Left lung (tissue), 10 donors: ENCODE results near the gene CD6. TPM values are rescaled to one million over a fixed set of nuclear protein-coding genes. Genes with fewer than 3 reads are reported as not detected.

Experiments used
- ATAC-seq: fragments of 200-7000 bp; cut with Tn5 transposase; one replicate; pipeline ENCODE4 v1.9.1; 2020; ENCODE audit warnings: moderate library complexity
- DNase-seq, 4 donors: peaks; one replicate each; pipeline ENCODE4 v3.0.0-alpha.2; 2013 to 2020
- H3K27ac ChIP-seq, 2 donors: fragments of 200-600 bp; sonication (generic) in 1 of 2; one replicate each; pipeline versions ENCODE4 v1.5.0 to v1.8.0; 2020 to 2021
- H3K27me3 ChIP-seq, 2 donors: fragments of 200-600 bp; sonication (generic) in 1 of 2; one replicate each; pipeline versions ENCODE4 v1.5.0 to v1.8.0; 2020 to 2021
- H3K36me3 ChIP-seq, 2 donors: fragments of 200-600 bp; sonication (generic) in 1 of 2; one replicate each; pipeline versions ENCODE4 v1.5.0 to v1.8.0; 2020 to 2021
- H3K4me1 ChIP-seq, 2 donors: fragments of 200-600 bp; one replicate each; pipeline ENCODE4 v1.8.0; 2021
- H3K4me3 ChIP-seq, 2 donors: fragments of 200-600 bp; sonication (generic) in 1 of 2; one replicate each; pipeline versions ENCODE4 v1.5.0 to v1.8.0; 2020 to 2021; ENCODE audit warnings: mild to moderate bottlenecking in 1 of 2
- H3K9me3 ChIP-seq, 2 donors: fragments of 200-600 bp; sonication (generic) in 1 of 2; one replicate each; pipeline versions ENCODE4 v1.5.0 to v1.8.0; 2020 to 2021
- intact Hi-C, 2 donors: fragments of 100-400 bp; cut with DNase I; formaldehyde crosslinking; loops; one replicate each; pipeline versions ENCODE4 v1.11.2 to v1.14.2; 2022
- polyA plus RNA-seq, 6 donors: library from polyadenylated mRNA; unstranded; fragments of 120-200 nt; gene quantifications; one replicate each; pipeline ENCODE4 v1.2.1, GENCODE V29; 2013; ENCODE audit not compliant: insufficient read length in 6 of 6
- total RNA-seq, 2 donors: library from RNA; stranded (reverse); fragmentation: NEBNext Ultra II Directional; extraction: Animal tissue kit (Norgen Biotek cat#: 25700); gene quantifications; one replicate each; pipeline ENCODE4 v1.2.1, GENCODE V29; 2021
- TF ChIP-seq, protein P1 (sequence below), 2 donors: fragments of 200-600 bp; sonication (generic) in 1 of 2; IDR thresholded peaks; one replicate each; pipeline versions ENCODE4 v1.5.0 to v1.8.0; 2021; ENCODE audit warnings: antibody characterized with exemption in 2 of 2
- donor health status: DM: no; HTN: yes; CAD: no.
- donor health status: DM: no; HTN: no; CAD: no.

Gene CD6
- total and polyA plus RNA-seq, 8 donors: 0.66 to 6.3 (median 1.7) TPM

DNA sequence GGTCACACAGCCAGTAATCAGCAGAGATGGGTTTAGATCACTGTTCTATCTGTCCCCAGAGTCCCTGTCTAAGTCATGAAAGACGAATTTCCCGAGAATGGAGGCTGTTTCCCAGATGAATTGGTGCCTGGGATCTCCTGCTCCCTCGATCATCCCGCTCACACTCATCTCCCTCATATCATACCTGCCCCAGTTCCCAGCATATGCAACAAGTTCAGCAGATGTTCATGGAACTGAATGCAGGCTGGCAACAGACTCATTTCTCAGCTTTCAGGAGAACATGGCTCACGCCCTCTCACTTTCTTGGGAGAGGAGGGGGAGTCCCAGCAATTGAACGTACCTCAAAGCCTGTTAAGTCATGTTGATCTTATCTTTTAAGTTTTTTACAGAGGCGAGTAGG, 22.1 kb downstream of the CD6 start:
- peaks cover 0 to 49% of the 10 kb centered on the region in 2 donors for H3K27me3 ChIP-seq
- no peaks in the 10 kb centered on the region for H3K36me3 ChIP-seq
- peaks cover 0 to 17% of the 10 kb centered on the region in 2 donors for H3K4me1 ChIP-seq
- intact Hi-C loops: no loop called here
- ATAC-seq (no peak), DNase-seq (no peak)
- H3K4me3 ChIP-seq: no peak overlapping the region
- TF ChIP-seq, protein P1, sequence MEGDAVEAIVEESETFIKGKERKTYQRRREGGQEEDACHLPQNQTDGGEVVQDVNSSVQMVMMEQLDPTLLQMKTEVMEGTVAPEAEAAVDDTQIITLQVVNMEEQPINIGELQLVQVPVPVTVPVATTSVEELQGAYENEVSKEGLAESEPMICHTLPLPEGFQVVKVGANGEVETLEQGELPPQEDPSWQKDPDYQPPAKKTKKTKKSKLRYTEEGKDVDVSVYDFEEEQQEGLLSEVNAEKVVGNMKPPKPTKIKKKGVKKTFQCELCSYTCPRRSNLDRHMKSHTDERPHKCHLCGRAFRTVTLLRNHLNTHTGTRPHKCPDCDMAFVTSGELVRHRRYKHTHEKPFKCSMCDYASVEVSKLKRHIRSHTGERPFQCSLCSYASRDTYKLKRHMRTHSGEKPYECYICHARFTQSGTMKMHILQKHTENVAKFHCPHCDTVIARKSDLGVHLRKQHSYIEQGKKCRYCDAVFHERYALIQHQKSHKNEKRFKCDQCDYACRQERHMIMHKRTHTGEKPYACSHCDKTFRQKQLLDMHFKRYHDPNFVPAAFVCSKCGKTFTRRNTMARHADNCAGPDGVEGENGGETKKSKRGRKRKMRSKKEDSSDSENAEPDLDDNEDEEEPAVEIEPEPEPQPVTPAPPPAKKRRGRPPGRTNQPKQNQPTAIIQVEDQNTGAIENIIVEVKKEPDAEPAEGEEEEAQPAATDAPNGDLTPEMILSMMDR (IDR thresholded peaks at IDR 0.05): no peak
- H3K9me3 ChIP-seq: no peaks in the 10 kb centered on the region
- H3K27ac ChIP-seq: no peak overlapping the region

DNA sequence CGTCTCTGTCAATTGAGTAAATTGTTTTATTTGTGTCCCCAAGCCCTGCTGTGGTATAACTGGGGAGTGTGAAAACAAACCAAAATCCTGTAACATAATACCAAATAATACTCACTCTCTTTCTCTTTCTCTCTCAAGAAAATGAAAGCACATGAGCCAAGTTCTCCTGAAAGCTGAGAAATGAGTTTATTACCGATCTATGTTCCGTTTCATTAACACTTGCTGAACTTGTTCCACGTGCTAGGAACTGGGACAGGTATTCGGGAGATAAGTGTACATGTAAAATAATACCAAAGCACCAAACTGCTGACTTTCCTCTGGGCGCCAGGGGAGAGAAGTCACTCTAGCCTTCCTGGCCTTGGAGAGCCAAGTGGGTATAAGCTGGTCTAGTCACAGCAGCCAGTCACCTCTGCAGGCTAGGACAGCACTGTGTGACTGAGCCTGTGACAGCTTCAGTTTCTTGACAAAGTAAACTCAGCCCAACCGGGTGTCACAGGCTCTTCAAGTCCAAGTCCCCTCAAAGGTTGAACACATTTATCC, 23.1 kb downstream of the CD6 start:
- H3K27ac ChIP-seq: no peak overlapping the region
- intact Hi-C loops: no loop called here
- H3K27me3 ChIP-seq: peaks cover 0 to 45% of the 10 kb centered on the region in 2 donors
- DNase-seq (no peak), ATAC-seq (no peak)
- no peaks in the 10 kb centered on the region for H3K36me3 ChIP-seq
- TF ChIP-seq, protein P1 (IDR thresholded peaks at IDR 0.05): no peak
- H3K4me1 ChIP-seq: peaks cover 0 to 17% of the 10 kb centered on the region in 2 donors
- H3K4me3 ChIP-seq: no peak overlapping the region
- no peaks in the 10 kb centered on the region for H3K9me3 ChIP-seq

DNA sequence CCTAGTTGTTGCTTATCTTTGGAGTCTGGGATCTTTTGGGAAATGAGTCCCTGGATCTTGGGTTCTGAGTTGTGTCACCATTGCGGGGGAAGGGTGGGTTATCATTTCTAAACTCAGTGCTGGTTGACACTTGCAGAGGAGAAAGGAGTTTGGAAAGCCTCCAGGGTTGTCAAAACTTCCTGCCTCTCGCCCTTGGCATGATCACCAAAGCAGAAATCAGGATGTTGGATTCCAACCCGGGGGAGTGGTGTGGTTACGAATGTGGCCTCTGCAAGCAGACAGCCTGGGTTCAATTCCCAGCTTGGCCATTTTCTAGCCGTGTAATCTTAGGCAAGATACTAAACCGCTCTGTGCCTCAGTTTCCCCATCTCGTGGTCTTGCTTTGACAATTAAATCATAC, 24.3 kb downstream of the CD6 start:
- H3K27ac ChIP-seq: no peak overlapping the region
- no peaks in the 10 kb centered on the region for H3K9me3 ChIP-seq
- H3K4me1 ChIP-seq: peaks cover 0 to 17% of the 10 kb centered on the region in 2 donors
- no peak overlapping the region for H3K4me3 ChIP-seq
- peaks cover 0 to 45% of the 10 kb centered on the region in 2 donors for H3K27me3 ChIP-seq
- TF ChIP-seq, protein P1 (IDR thresholded peaks at IDR 0.05): no peak
- no peaks in the 10 kb centered on the region for H3K36me3 ChIP-seq
- DNase-seq (no peak), ATAC-seq (no peak)
- intact Hi-C loops: no loop called here

DNA sequence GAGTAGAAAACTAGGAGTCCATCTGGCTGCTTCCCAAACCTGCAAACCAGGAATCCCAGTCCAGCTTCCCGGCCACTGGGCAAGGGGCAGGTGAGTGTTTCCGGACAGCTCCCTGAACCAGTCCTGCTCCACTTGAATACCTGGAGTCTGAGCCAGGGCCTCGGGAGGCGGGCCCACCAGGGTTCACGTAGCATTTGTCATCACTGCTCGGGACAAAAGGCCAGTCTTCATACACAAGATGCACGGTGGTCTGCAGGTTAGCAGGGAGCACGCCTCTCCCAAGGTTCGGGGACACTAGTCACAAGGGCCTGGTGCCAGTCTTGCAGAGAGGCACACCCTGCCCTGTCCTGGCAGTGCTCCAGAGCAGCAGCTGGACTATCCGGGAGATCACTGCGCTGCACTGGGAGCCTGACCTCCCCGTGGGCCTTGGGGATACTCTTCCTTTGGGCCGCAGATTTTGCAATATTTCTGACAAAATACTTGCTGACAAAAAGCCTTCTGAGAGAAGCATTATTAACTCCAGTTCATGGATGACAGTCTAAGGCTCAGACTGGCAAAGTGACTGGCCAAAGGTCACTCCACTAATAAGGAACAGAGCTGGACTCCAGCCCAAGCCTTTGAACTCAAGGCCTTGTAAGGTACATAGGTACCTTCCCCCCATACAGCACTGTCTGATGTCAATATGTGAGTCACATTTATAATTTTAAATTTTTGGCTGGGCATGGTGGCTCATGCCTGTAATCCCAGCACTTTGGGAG, 25.1 kb downstream of the CD6 start:
- Histone ChIP-seq H3K27ac (no peak overlapping the region), H3K27me3 (peaks cover 0 to 39% of the 10 kb centered on the region in 2 donors), H3K36me3 (no peaks in the 10 kb centered on the region), H3K4me3 (no peak overlapping the region), H3K9me3 (no peaks in the 10 kb centered on the region), H3K4me1 (peaks cover 0 to 17% of the 10 kb centered on the region in 2 donors)
- peak; percentile 36 for ATAC-seq
- intact Hi-C loops: no loop called here
- no peak for DNase-seq
- TF ChIP-seq, protein P1 (IDR thresholded peaks at IDR 0.05): no peak

DNA sequence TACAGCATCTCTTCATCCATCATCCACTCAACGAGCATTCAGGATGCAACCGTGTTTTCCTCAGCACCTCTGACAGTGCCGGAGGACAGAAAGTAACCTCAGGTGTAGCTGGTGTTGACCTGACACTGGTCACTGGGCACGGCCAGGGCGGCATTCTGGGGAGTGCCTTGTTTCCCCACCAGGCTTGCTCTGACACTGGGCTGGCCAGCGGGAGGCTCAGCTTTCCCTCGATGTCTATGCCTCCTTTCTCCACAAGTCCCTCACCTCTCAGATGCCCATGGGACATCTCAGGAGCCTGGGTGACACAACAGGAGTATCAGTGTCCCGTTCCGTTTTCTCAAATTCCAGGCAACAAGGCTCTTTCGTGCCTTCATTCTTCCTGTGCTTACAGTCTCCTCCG, 28.9 kb downstream of the CD6 start:
- intact Hi-C loops: no loop called here
- H3K27ac ChIP-seq: no peak overlapping the region
- no peaks in the 10 kb centered on the region for H3K9me3 ChIP-seq
- no peak overlapping the region for H3K4me3 ChIP-seq
- TF ChIP-seq, protein P1 (IDR thresholded peaks at IDR 0.05): no peak
- H3K27me3 ChIP-seq: peaks cover 0 to 5% of the 10 kb centered on the region in 2 donors
- ATAC-seq: no peak
- DNase-seq: no peak
- H3K36me3 ChIP-seq: no peaks in the 10 kb centered on the region
- H3K4me1 ChIP-seq: peaks cover 0 to 15% of the 10 kb centered on the region in 2 donors
